IPS-18a (cell line): Measurements from ENCODE around the gene KPNA2.
"Not testable (repeated sequence)": the region's sequence is repeated elsewhere in the genome, so short reads cannot be mapped to it uniquely, and the experiment has no call there.

Experiments
- H3K27ac ChIP-seq: one replicate; pipeline ENCODE4 v1.5.1; 2013; ENCODE audit warnings: low read length
- H3K27me3 ChIP-seq: one replicate; pipeline ENCODE4 v1.6.1; 2013; ENCODE audit warnings: mild to moderate bottlenecking, low read length; ENCODE audit not compliant: control insufficient read depth, insufficient read depth
- H3K36me3 ChIP-seq: one replicate; pipeline ENCODE4 v1.6.1; 2013; ENCODE audit warnings: low read depth, low read length; ENCODE audit not compliant: control insufficient read depth
- H3K4me1 ChIP-seq: one replicate; pipeline ENCODE4 v1.6.1; 2013; ENCODE audit warnings: low read depth, low read length; ENCODE audit not compliant: control insufficient read depth
- H3K4me3 ChIP-seq: one replicate; pipeline ENCODE4 v1.5.1; 2013; ENCODE audit warnings: low read length
- H3K9ac ChIP-seq: one replicate; pipeline ENCODE4 v1.6.1; 2013; ENCODE audit warnings: mild to moderate bottlenecking, low read length, moderate library complexity
- H3K9me3 ChIP-seq: one replicate; pipeline ENCODE4 v1.6.1; 2013; ENCODE audit warnings: low read depth, low read length; ENCODE audit not compliant: control insufficient read depth

KPNA2 gene

GRCh38 chr17:68035523-68036303, at the start of gene KPNA2:
Gene KPNA2 (plus strand): TSS chr17:68035735. CDS start chr17:68037133, 1,398 bp downstream.
- H3K36me3 ChIP-seq: peaks cover 39% of the 10 kb centered on the region

GRCh38 chr17:67990909-67991308, 44.6 kb upstream of the KPNA2 start:
- no peak overlapping the region for H3K4me3 ChIP-seq
- H3K27me3 ChIP-seq: peaks cover 22% of the 10 kb centered on the region
- H3K9me3 ChIP-seq: no peaks in the 10 kb centered on the region
- H3K4me1 ChIP-seq: peaks cover 14% of the 10 kb centered on the region
- no peaks in the 10 kb centered on the region for H3K36me3 ChIP-seq
- H3K9ac ChIP-seq: no peak overlapping the region
- no peak overlapping the region for H3K27ac ChIP-seq

More at GRCh38 chr17:68035523-68036303, at the start of gene KPNA2:
- no peaks in the 10 kb centered on the region for H3K9me3 ChIP-seq
- H3K27me3 ChIP-seq: no peaks in the 10 kb centered on the region
- H3K27ac ChIP-seq: peak within 1 kb of the TSS; percentile 90
- H3K4me3 ChIP-seq: peak within 1 kb of the TSS; percentile 91
- peak within 1 kb of the TSS; percentile 91 for H3K9ac ChIP-seq
- H3K4me1 ChIP-seq: peaks cover 18% of the 10 kb centered on the region

GRCh38 chr17:67992548-67993152, 42.9 kb upstream of the KPNA2 start:
- Histone ChIP-seq H3K4me3 (peak overlapping the region; percentile 90), H3K27me3 (peaks cover 33% of the 10 kb centered on the region), H3K27ac (no peak overlapping the region), H3K4me1 (peaks cover 18% of the 10 kb centered on the region), H3K9me3 (no peaks in the 10 kb centered on the region), H3K36me3 (no peaks in the 10 kb centered on the region), H3K9ac (peak overlapping the region; percentile 72)

GRCh38 chr17:67993153-67993997, 42.2 kb upstream of the KPNA2 start:
- H3K27ac ChIP-seq: no peak overlapping the region
- no peaks in the 10 kb centered on the region for H3K36me3 ChIP-seq
- peaks cover 33% of the 10 kb centered on the region for H3K27me3 ChIP-seq
- H3K9me3 ChIP-seq: no peaks in the 10 kb centered on the region
- H3K4me3 ChIP-seq: peak overlapping the region; percentile 90
- peak overlapping the region; percentile 72 for H3K9ac ChIP-seq
- H3K4me1 ChIP-seq: peaks cover 18% of the 10 kb centered on the region

GRCh38 chr17:67993998-67994361, 41.6 kb upstream of the KPNA2 start:
- no peaks in the 10 kb centered on the region for H3K36me3 ChIP-seq

GRCh38 chr17:67994817-67995569, 40.5 kb upstream of the KPNA2 start:
- Histone ChIP-seq H3K36me3 (no peaks in the 10 kb centered on the region), H3K9me3 (no peaks in the 10 kb centered on the region), H3K4me1 (peaks cover 18% of the 10 kb centered on the region), H3K27ac (no peak overlapping the region), H3K9ac (peak overlapping the region; percentile 25), H3K27me3 (peaks cover 33% of the 10 kb centered on the region), H3K4me3 (peak overlapping the region; percentile 70)

More at GRCh38 chr17:67993998-67994361, 41.6 kb upstream of the KPNA2 start:
- Histone ChIP-seq H3K4me3 (peak overlapping the region; percentile 74), H3K9ac (peak overlapping the region; percentile 54), H3K27me3 (peaks cover 33% of the 10 kb centered on the region), H3K9me3 (no peaks in the 10 kb centered on the region), H3K27ac (no peak overlapping the region), H3K4me1 (peaks cover 18% of the 10 kb centered on the region)

- no peaks in the 10 kb centered on the region for H3K9me3 ChIP-seq
- no peaks in the 10 kb centered on the region for H3K36me3 ChIP-seq
- peak overlapping the region; percentile 70 for H3K4me3 ChIP-seq
- H3K4me1 ChIP-seq: peaks cover 18% of the 10 kb centered on the region
- peaks cover 33% of the 10 kb centered on the region for H3K27me3 ChIP-seq
- peak overlapping the region; percentile 13 for H3K9ac ChIP-seq
- H3K27ac ChIP-seq: no peak overlapping the region
Observed at GRCh38 chr17:67995570-67996263, 39.8 kb upstream of the KPNA2 start.

GRCh38 chr17:67996301-67997171, 39.0 kb upstream of the KPNA2 start, which contains the start of gene C17orf58:
Gene C17orf58 (minus strand): TSS chr17:67996469. CDS start chr17:67996198, 271 bp downstream.
- H3K9ac ChIP-seq: peak within 1 kb of the TSS; percentile 13
- H3K27ac ChIP-seq, H3K9me3 ChIP-seq: not testable (repeated sequence)

GRCh38 chr17:67998466-67998865, 37.1 kb upstream of the KPNA2 start:
- no peak overlapping the region for H3K4me3 ChIP-seq
- H3K4me1 ChIP-seq: peaks cover 14% of the 10 kb centered on the region
- H3K27ac ChIP-seq: no peak overlapping the region
- no peaks in the 10 kb centered on the region for H3K9me3 ChIP-seq
- no peaks in the 10 kb centered on the region for H3K36me3 ChIP-seq
- no peak overlapping the region for H3K9ac ChIP-seq
- peaks cover 26% of the 10 kb centered on the region for H3K27me3 ChIP-seq

More at GRCh38 chr17:67996301-67997171, 39.0 kb upstream of the KPNA2 start, which contains the start of gene C17orf58:
- H3K36me3 ChIP-seq: not testable (repeated sequence)
- Histone ChIP-seq H3K4me1 (peaks cover 18% of the 10 kb centered on the region), H3K27me3 (peaks cover 33% of the 10 kb centered on the region), H3K4me3 (peak within 1 kb of the TSS; percentile 70)
